ENCODE measurements around the gene CCDC142. TPM values are rescaled to one million over a fixed set of nuclear protein-coding genes. Genes with fewer than 3 reads are reported as not detected.

The CCDC142 gene
- total RNA-seq, 1 experiment from 2014 or later = 19.8 TPM

DNA sequence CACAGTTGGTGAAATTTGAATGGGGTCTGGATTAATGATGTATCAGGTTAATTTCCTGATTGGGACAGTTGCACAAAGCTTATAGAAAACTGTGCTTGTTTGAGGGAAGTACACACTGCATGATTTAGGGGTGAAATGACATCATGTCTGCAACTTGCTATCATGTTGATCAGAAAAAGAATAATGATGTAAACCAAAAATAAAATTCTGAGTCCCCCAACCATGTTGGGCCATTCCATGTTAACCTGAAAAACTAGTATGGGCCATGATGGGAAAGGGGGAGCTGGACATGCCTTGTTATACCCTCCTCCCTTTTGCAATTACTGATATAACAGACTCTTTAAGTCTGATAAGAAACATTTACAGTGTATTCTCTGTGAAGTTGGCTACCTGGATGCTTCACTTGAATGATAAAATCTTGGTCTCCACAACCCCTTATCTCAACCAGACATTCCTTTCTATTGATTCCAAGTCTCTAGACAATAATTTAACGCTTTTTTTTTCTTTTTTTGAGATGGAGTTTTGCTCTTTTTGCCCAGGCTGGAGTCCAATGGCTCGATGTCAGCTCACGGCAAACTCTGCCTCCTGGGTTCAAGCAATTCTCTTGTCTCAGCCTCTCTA lies 32.1 kb downstream of the CCDC142 start:
- Histone ChIP-seq H3K79me2 (ENCODE audit: low read depth) (peaks cover 6% of the 10 kb centered on the region), H4K20me1 (ENCODE audit: insufficient read depth) (no peaks in the 10 kb centered on the region), H3K9me2 (ENCODE audit: insufficient read depth) (no peaks in the 10 kb centered on the region), H3K27me3 (ENCODE audit: insufficient read depth, low read depth) (no peaks in the 10 kb centered on the region), H2AFZ (no peak overlapping the region), H3F3A (ENCODE audit: insufficient read depth, low read depth) (0 out of 2 replicates have a peak, but pooled peaks cover 7% of the 10 kb centered on the region), H3K4me2 (no peak overlapping the region), H3K36me3 (ENCODE audit: low read depth) (no peaks in the 10 kb centered on the region), H3K9me3 (ENCODE audit: insufficient read depth, low read depth) (no peaks in the 10 kb centered on the region), H3K4me3 (no peak overlapping the region), H3K27ac (no peak overlapping the region), H3K4me1 (replicated peaks; ENCODE audit: insufficient read depth) (peaks cover 6% of the 10 kb centered on the region)
- no peak for TF ChIP-seq EZH2 (IDR thresholded peaks at IDR 0.05; ENCODE audit: low read depth)
- no peak for TF ChIP-seq CTCF (conservative IDR thresholded peaks at IDR 0.05)
- ChIA-PET CTCF (no interaction called here), POLR2A (ENCODE audit: unreplicated experiment) (no interaction called here)
- BruUV-seq (replicated peaks) = no TSS peak
- intact Hi-C loops (cut with micrococcal nuclease; ENCODE audit: unreplicated experiment) = loop anchor here (10.0 kb wide), 1 partner anchor 186 kb away; no protein-coding TSS in a partner anchor
- DNase-seq = no peak

DNA sequence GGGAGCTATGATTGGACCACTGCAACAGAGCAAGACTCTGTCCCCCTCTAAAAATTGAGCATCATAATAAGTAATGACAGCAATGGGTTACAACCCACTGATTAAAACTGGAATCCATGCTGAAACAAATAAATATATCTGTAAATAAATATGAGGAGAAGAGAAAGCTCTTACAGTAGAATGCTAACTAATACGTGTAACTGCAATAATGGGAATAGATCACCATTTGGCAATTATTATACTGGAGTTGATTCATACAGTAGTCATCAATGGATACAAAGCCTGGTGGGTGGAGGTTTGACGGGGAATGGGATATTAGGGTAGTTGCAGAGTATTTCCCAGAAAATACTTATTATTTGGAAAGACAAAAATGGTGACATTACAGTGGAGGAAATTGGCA lies 34.0 kb downstream of the CCDC142 start:
- TF ChIP-seq EZH2 (IDR thresholded peaks at IDR 0.05; ENCODE audit: low read depth) = no peak
- TF ChIP-seq CTCF (conservative IDR thresholded peaks at IDR 0.05) = no peak
- no peaks in the 10 kb centered on the region for H3K79me2 ChIP-seq (ENCODE audit: low read depth)
- H3K27me3 ChIP-seq (ENCODE audit: insufficient read depth, low read depth) = no peaks in the 10 kb centered on the region
- ChIA-PET POLR2A (ENCODE audit: unreplicated experiment) (no interaction called here), CTCF (interaction anchor here (0.5 kb wide), 1 partner anchor 177 kb away, joined by 6 read pairs; no protein-coding TSS in a partner anchor)
- no peaks in the 10 kb centered on the region for H3K9me2 ChIP-seq (ENCODE audit: insufficient read depth)
- no peaks in the 10 kb centered on the region for H4K20me1 ChIP-seq (ENCODE audit: insufficient read depth)
- peaks cover 7% of the 10 kb centered on the region for H3K4me1 ChIP-seq (replicated peaks; ENCODE audit: insufficient read depth)
- intact Hi-C loops (cut with micrococcal nuclease; ENCODE audit: unreplicated experiment) = no loop called here
- no peaks in the 10 kb centered on the region for H3K9me3 ChIP-seq (ENCODE audit: insufficient read depth, low read depth)
- H3K27ac ChIP-seq = no peak overlapping the region
- no TSS peak for BruUV-seq (replicated peaks)
- no peak overlapping the region for H3K4me3 ChIP-seq
- DNase-seq = no peak
- H3F3A ChIP-seq (ENCODE audit: insufficient read depth, low read depth) = 0 out of 2 replicates have a peak, but pooled peaks cover 7% of the 10 kb centered on the region
- H3K36me3 ChIP-seq (ENCODE audit: low read depth) = no peaks in the 10 kb centered on the region
- no peak overlapping the region for H3K4me2 ChIP-seq
- no peak overlapping the region for H2AFZ ChIP-seq

GRCh38 chr2:74447230-74447999 lies 35.4 kb downstream of the CCDC142 start:
- Histone ChIP-seq H3K27ac (no peak overlapping the region), H3K79me2 (ENCODE audit: low read depth) (no peaks in the 10 kb centered on the region), H3K4me3 (no peak overlapping the region), H3K9me2 (ENCODE audit: insufficient read depth) (no peaks in the 10 kb centered on the region), H4K20me1 (ENCODE audit: insufficient read depth) (no peaks in the 10 kb centered on the region), H3F3A (ENCODE audit: insufficient read depth, low read depth) (peaks cover 9% of the 10 kb centered on the region; the same call in 1 of the 2 replicates), H2AFZ (no peak overlapping the region), H3K27me3 (ENCODE audit: insufficient read depth, low read depth) (no peaks in the 10 kb centered on the region), H3K4me2 (no peak overlapping the region), H3K4me1 (replicated peaks; ENCODE audit: insufficient read depth) (peaks cover 8% of the 10 kb centered on the region), H3K36me3 (ENCODE audit: low read depth) (no peaks in the 10 kb centered on the region), H3K9me3 (ENCODE audit: insufficient read depth, low read depth) (no peaks in the 10 kb centered on the region)
- no peak for TF ChIP-seq CTCF (conservative IDR thresholded peaks at IDR 0.05)
- TF ChIP-seq EZH2 (IDR thresholded peaks at IDR 0.05; ENCODE audit: low read depth) = no peak
- ChIA-PET CTCF (no interaction called here), POLR2A (ENCODE audit: unreplicated experiment) (no interaction called here)
- BruUV-seq (replicated peaks) = no TSS peak
- peak in 1 of 2 experiments; percentile 32 for DNase-seq
- intact Hi-C loops (cut with micrococcal nuclease; ENCODE audit: unreplicated experiment) = no loop called here
